ENCODE data around the gene ETS2. TPM values are rescaled to one million over a fixed set of nuclear protein-coding genes. Genes with fewer than 3 reads are reported as not detected.

Gene ETS2
- total RNA-seq, 1 experiment from 2014 or later = 35.3 TPM

GRCh38 chr21:38784458-38785266, 21.1 kb upstream of the ETS2 start:
- Histone ChIP-seq H2BK15ac (ENCODE audit: low read depth, low read length) (no peak overlapping the region), H3K23me2 (ENCODE audit: insufficient read length, low read depth, low read length, poor library complexity, severe bottlenecking) (no peaks in the 10 kb centered on the region), H3K27ac (ENCODE audit: insufficient read length, low read depth, low read length) (no peak overlapping the region), H4K91ac (ENCODE audit: insufficient read length, low read depth, low read length) (no peak overlapping the region), H4K5ac (ENCODE audit: insufficient read length, low read depth, low read length) (no peak overlapping the region), H3K79me1 (ENCODE audit: insufficient read depth, low read depth, low read length, poor library complexity, severe bottlenecking) (no peaks in the 10 kb centered on the region), H3K9ac (ENCODE audit: extremely low read depth, insufficient read length, low read length) (no peak overlapping the region), H2AK5ac (ENCODE audit: insufficient read length, low read length) (no peak overlapping the region), H3K23ac (ENCODE audit: insufficient read length, low read depth, low read length) (no peak overlapping the region), H3K4me2 (ENCODE audit: insufficient read depth, insufficient read length, low read length) (no peak overlapping the region), H2BK5ac (ENCODE audit: insufficient read length, low read length) (no peak overlapping the region), H3K14ac (ENCODE audit: insufficient read depth, low read length) (no peak overlapping the region), H3K18ac (ENCODE audit: insufficient read length, low read depth, low read length) (no peak overlapping the region), H3K4ac (ENCODE audit: low read depth, low read length) (no peak overlapping the region), H3K27me3 (ENCODE audit: insufficient read depth, low read length) (no peaks in the 10 kb centered on the region), H2BK20ac (ENCODE audit: low read depth, low read length, poor library complexity, severe bottlenecking) (no peak overlapping the region), H2BK120ac (ENCODE audit: low read depth, low read length, poor library complexity, severe bottlenecking) (no peak overlapping the region), H3K79me2 (ENCODE audit: insufficient read depth, low read length) (no peaks in the 10 kb centered on the region), H2BK12ac (ENCODE audit: insufficient read length, low read depth, low read length) (no peak overlapping the region), H4K8ac (replicated peaks; ENCODE audit: insufficient read length, low read depth, low read length) (no peak overlapping the region), H3T11ph (ENCODE audit: low read length) (no peak overlapping the region), H3K56ac (ENCODE audit: insufficient read length, low read depth, low read length) (no peak overlapping the region), H3K4me1 (ENCODE audit: insufficient read depth, low read length) (no peaks in the 10 kb centered on the region; the same call in 1 of the 2 replicates), H2AFZ (ENCODE audit: low read length) (no peak overlapping the region), H4K20me1 (ENCODE audit: control insufficient read depth, insufficient read depth, insufficient read length) (no peaks in the 10 kb centered on the region), H3K9me3 (ENCODE audit: control insufficient read depth, low read depth, low read length) (peaks cover 5% of the 10 kb centered on the region)
- DNase-seq = no peak
- Mint-ChIP-seq H3K36me3 (ENCODE audit: insufficient read depth in 1 of 3, low read depth in 3 of 3) (peaks cover 8 to 19% (median 9%) of the 10 kb centered on the region in 3 experiments), H3K4me1 (peaks cover 23 to 27% of the 10 kb centered on the region in 2 experiments), H3K27ac (no peak overlapping the region), H3K27me3 (ENCODE audit: low read depth) (peaks cover 7% of the 10 kb centered on the region), H3K9me3 (peaks cover 23 to 25% of the 10 kb centered on the region in 2 experiments), H3K4me3 (no peak overlapping the region)
- no CpG with 5 or more reads among the region's 7 CpGs for WGBS (ENCODE audit: extremely low coverage, insufficient read length, low lambda C conversion rate)
- no peak for TF ChIP-seq CTCF (conservative IDR thresholded peaks at IDR 0.05)

Data from H9 (cell line).